MM.1S (cell line): Measurements from ENCODE around the gene ARMH2.

Experiments used
- DNase-seq: peaks from one replicate; pipeline ENCODE4 v3.0.0-alpha.2; 2015
- H2AFZ ChIP-seq: fragments of 300-600 bp; sonication (generic); 2 replicates; pipeline ENCODE4 v1.6.0; 2016; ENCODE audit warnings: antibody characterized with exemption, low read length
- H3F3A ChIP-seq: fragments of 300-600 bp; sonication (generic); 2 replicates; pipeline ENCODE4 v1.6.1; 2016; ENCODE audit warnings: mild to moderate bottlenecking, antibody characterized with exemption, low read length, moderate library complexity, mixed read lengths; ENCODE audit not compliant: insufficient read depth
- H3K27ac ChIP-seq: fragments of 300-600 bp; sonication (generic); 2 replicates; pipeline ENCODE4 v1.5.1; 2016; ENCODE audit warnings: mild to moderate bottlenecking, low read length
- H3K27me3 ChIP-seq: fragments of 300-600 bp; sonication (generic); replicated peaks from 2 replicates; pipeline ENCODE4 v1.6.0; 2016; ENCODE audit warnings: low read length; ENCODE audit not compliant: insufficient read depth
- H3K36me3 ChIP-seq: fragments of 300-600 bp; sonication (generic); replicated peaks from 2 replicates; pipeline ENCODE4 v1.6.1; 2016; ENCODE audit warnings: mild to moderate bottlenecking, low read length, mixed read lengths; ENCODE audit not compliant: insufficient read depth
- H3K4me1 ChIP-seq: fragments of 300-600 bp; sonication (generic); 2 replicates; pipeline ENCODE4 v1.6.1; 2016; ENCODE audit warnings: low read length, mixed read lengths
- H3K4me2 ChIP-seq: fragments of 300-600 bp; sonication (generic); 2 replicates; pipeline ENCODE4 v1.6.0; 2016; ENCODE audit warnings: low read depth, low read length
- H3K4me3 ChIP-seq: fragments of 300-600 bp; sonication (generic); 2 replicates; pipeline ENCODE4 v1.5.1; 2016; ENCODE audit warnings: low read length, mixed read lengths
- H3K79me2 ChIP-seq: fragments of 300-600 bp; sonication (generic); 2 replicates; pipeline ENCODE4 v1.6.1; 2016; ENCODE audit warnings: mixed run types, low read length, mixed read lengths
- H3K9ac ChIP-seq: fragments of 300-600 bp; sonication (generic); 2 replicates; pipeline ENCODE4 v1.6.1; 2016; ENCODE audit warnings: low read length, mixed read lengths
- H3K9me2 ChIP-seq: fragments of 300-600 bp; sonication (generic); replicated peaks from 2 replicates; pipeline ENCODE4 v1.6.1; 2016; ENCODE audit warnings: mild to moderate bottlenecking, low read length, mixed read lengths; ENCODE audit not compliant: insufficient read depth
- H3K9me3 ChIP-seq: fragments of 300-600 bp; sonication (generic); replicated peaks from 2 replicates; pipeline ENCODE4 v1.6.1; 2016; ENCODE audit warnings: mild to moderate bottlenecking, low read length, mixed read lengths; ENCODE audit not compliant: insufficient read depth
- H4K20me1 ChIP-seq: fragments of 300-600 bp; sonication (generic); 2 replicates; pipeline ENCODE4 v1.6.1; 2016; ENCODE audit warnings: mild to moderate bottlenecking, low read length, moderate library complexity, mixed read lengths; ENCODE audit not compliant: insufficient read depth
- CTCF ChIP-seq: fragments of 300-600 bp; sonication (generic); IDR thresholded peaks from 2 replicates; pipeline ENCODE4 v1.5.1; 2016; ENCODE audit warnings: antibody characterized with exemption, low read length, mixed read lengths
- EZH2 ChIP-seq: fragments of 300-600 bp; sonication (generic); optimal IDR thresholded peaks from 2 replicates; pipeline ENCODE3; 2017; ENCODE audit warnings: low read depth, mild to moderate bottlenecking, antibody characterized with exemption, low read length, mixed read lengths
- EZH2phosphoT487 ChIP-seq: fragments of 300-600 bp; sonication (generic); IDR thresholded peaks from 2 replicates; pipeline ENCODE4 v1.6.1; 2018; ENCODE audit warnings: antibody characterized with exemption, low read length

The ARMH2 gene

GRCh38 chr6:24778878-24779277 lies 19.8 kb downstream of the ARMH2 start:
- no peak overlapping the region for H2AFZ ChIP-seq
- DNase-seq = no peak
- TF ChIP-seq EZH2 (no peak), EZH2phosphoT487 (no peak), CTCF (no peak)
- no peaks in the 10 kb centered on the region for H3K9me3 ChIP-seq
- H3F3A ChIP-seq = peaks cover 16% of the 10 kb centered on the region; the same call in 1 of the 2 replicates
- peaks cover 23% of the 10 kb centered on the region for H4K20me1 ChIP-seq
- no peak overlapping the region for H3K4me3 ChIP-seq
- peaks cover 10% of the 10 kb centered on the region for H3K36me3 ChIP-seq
- H3K9me2 ChIP-seq = no peaks in the 10 kb centered on the region
- H3K9ac ChIP-seq = no peak overlapping the region
- H3K79me2 ChIP-seq = peaks cover 70% of the 10 kb centered on the region
- H3K27me3 ChIP-seq = no peaks in the 10 kb centered on the region
- H3K4me1 ChIP-seq = peaks cover 17% of the 10 kb centered on the region; the same call in 1 of the 2 replicates
- H3K27ac ChIP-seq = no peak overlapping the region
- no peak overlapping the region for H3K4me2 ChIP-seq

GRCh38 chr6:24778121-24778520 lies 20.6 kb downstream of the ARMH2 start:
- H3K9me3 ChIP-seq = no peaks in the 10 kb centered on the region
- H4K20me1 ChIP-seq = peaks cover 23% of the 10 kb centered on the region
- H3K9ac ChIP-seq = no peak overlapping the region
- peaks cover 9% of the 10 kb centered on the region for H3K36me3 ChIP-seq
- no peak overlapping the region for H2AFZ ChIP-seq
- no peak overlapping the region for H3K27ac ChIP-seq
- TF ChIP-seq CTCF = no peak
- no peak for TF ChIP-seq EZH2phosphoT487
- no peak for TF ChIP-seq EZH2
- peaks cover 17% of the 10 kb centered on the region; the same call in 1 of the 2 replicates for H3K4me1 ChIP-seq
- no peaks in the 10 kb centered on the region for H3K27me3 ChIP-seq
- H3K4me3 ChIP-seq = no peak overlapping the region
- H3F3A ChIP-seq = peaks cover 16% of the 10 kb centered on the region; the same call in 1 of the 2 replicates
- peaks cover 70% of the 10 kb centered on the region for H3K79me2 ChIP-seq
- DNase-seq = no peak
- peak overlapping the region; percentile 84; the same call in 1 of the 2 replicates for H3K4me2 ChIP-seq
- no peaks in the 10 kb centered on the region for H3K9me2 ChIP-seq

GRCh38 chr6:24777227-24777626 lies 21.5 kb downstream of the ARMH2 start:
- Histone ChIP-seq H3K27ac (no peak overlapping the region), H3K9me2 (no peaks in the 10 kb centered on the region), H3K27me3 (no peaks in the 10 kb centered on the region), H3K9me3 (no peaks in the 10 kb centered on the region), H3K4me3 (peak overlapping the region; percentile 84; the same call in 1 of the 2 replicates), H3K79me2 (peaks cover 62% of the 10 kb centered on the region), H3K36me3 (peaks cover 4% of the 10 kb centered on the region; the same call in 1 of the 2 replicates), H4K20me1 (peaks cover 23% of the 10 kb centered on the region), H3K4me1 (peaks cover 17% of the 10 kb centered on the region; the same call in 1 of the 2 replicates), H2AFZ (no peak overlapping the region), H3F3A (peaks cover 16% of the 10 kb centered on the region; the same call in 1 of the 2 replicates), H3K9ac (peak overlapping the region; percentile 9; the same call in 1 of the 2 replicates), H3K4me2 (peak overlapping the region; percentile 84; the same call in 1 of the 2 replicates)
- TF ChIP-seq EZH2 (no peak), CTCF (no peak), EZH2phosphoT487 (no peak)
- DNase-seq = no peak
